Neutrophil (primary cell): ENCODE data around the gene HSF5.
"Not testable (repeated sequence)": the region's sequence is repeated elsewhere in the genome, so short reads cannot be mapped to it uniquely, and the experiment has no call there.

Source experiments
- H3K27ac ChIP-seq: fragments of 200-600 bp; sonication (generic); 2 replicates; pipeline ENCODE4 v1.5.1; 2016; ENCODE audit warnings: mild to moderate bottlenecking, moderate library complexity
- H3K27me3 ChIP-seq: fragments of 200-600 bp; sonication (generic); 2 replicates; pipeline ENCODE4 v1.6.0; 2016; ENCODE audit warnings: mild to moderate bottlenecking
- H3K36me3 ChIP-seq: fragments of 200-600 bp; sonication (generic); 2 replicates; pipeline ENCODE4 v1.5.1; 2017
- H3K4me1 ChIP-seq, 2 experiments: fragments of 200-600 bp in 1 of 2; sonication (generic) in 1 of 2; 1 replicate in 1 of 2; 2 replicates in 1 of 2; pipeline versions ENCODE4 v1.5.1 to v1.6.1; 2013 to 2016; ENCODE audit warnings: low read depth in 1 of 2, low read length in 1 of 2, mild to moderate bottlenecking in 1 of 2, moderate library complexity in 1 of 2; ENCODE audit not compliant: control insufficient read depth in 1 of 2, insufficient read depth in 1 of 2
- H3K4me3 ChIP-seq, 2 experiments: fragments of 200-600 bp in 1 of 2; sonication (generic) in 1 of 2; 1 replicate in 1 of 2; 2 replicates in 1 of 2; pipeline ENCODE4 v1.5.1; 2013 to 2016; ENCODE audit warnings: low read depth in 1 of 2, low read length in 1 of 2, mild to moderate bottlenecking in 1 of 2, moderate library complexity in 1 of 2
- H3K9me3 ChIP-seq: fragments of 200-600 bp; sonication (generic); 2 replicates; pipeline ENCODE4 v1.5.1; 2016
- CTCF ChIP-seq: fragments of 200-600 bp; sonication (generic); IDR thresholded peaks from 2 replicates; pipeline ENCODE4 v1.5.1; 2016; ENCODE audit warnings: antibody characterized with exemption

The HSF5 gene

GRCh38 chr17:58508341-58509067 lies 20.3 kb upstream of the HSF5 start:
- H3K27me3 ChIP-seq = no peaks in the 10 kb centered on the region
- no peak overlapping the region for H3K4me3 ChIP-seq
- peak overlapping the region; percentile 81 for H3K27ac ChIP-seq
- H3K9me3 ChIP-seq = no peaks in the 10 kb centered on the region
- peaks cover 49 to 55% of the 10 kb centered on the region in 2 experiments for H3K4me1 ChIP-seq
- H3K36me3 ChIP-seq = peaks cover 64% of the 10 kb centered on the region
- TF ChIP-seq CTCF = no peak

- Histone ChIP-seq H3K9me3 (no peaks in the 10 kb centered on the region), H3K27ac (peak overlapping the region; percentile 81), H3K36me3 (peaks cover 67% of the 10 kb centered on the region), H3K4me1 (peaks cover 56 to 59% of the 10 kb centered on the region in 2 experiments), H3K27me3 (no peaks in the 10 kb centered on the region), H3K4me3 (peak overlapping the region; percentile 14 to 37)
- no peak for TF ChIP-seq CTCF
Observed at GRCh38 chr17:58507123-58507634, 19.0 kb upstream of the HSF5 start.

- H3K36me3 ChIP-seq = peaks cover 65% of the 10 kb centered on the region
- no peak for TF ChIP-seq CTCF
Observed at GRCh38 chr17:58506354-58507080, 18.3 kb upstream of the HSF5 start.

GRCh38 chr17:58504826-58505351 lies 16.7 kb upstream of the HSF5 start:
- TF ChIP-seq CTCF = no peak
- Histone ChIP-seq H3K36me3 (peaks cover 65% of the 10 kb centered on the region), H3K4me3 (peak overlapping the region; percentile 12 to 39), H3K4me1 (peaks cover 56 to 59% of the 10 kb centered on the region in 2 experiments), H3K9me3 (no peaks in the 10 kb centered on the region), H3K27ac (peak overlapping the region; percentile 81), H3K27me3 (no peaks in the 10 kb centered on the region)

More at GRCh38 chr17:58506354-58507080, 18.3 kb upstream of the HSF5 start:
- Histone ChIP-seq H3K4me1 (peaks cover 56 to 59% of the 10 kb centered on the region in 2 experiments), H3K9me3 (no peaks in the 10 kb centered on the region), H3K27ac (peak overlapping the region; percentile 81), H3K27me3 (no peaks in the 10 kb centered on the region), H3K4me3 (peak overlapping the region; percentile 14 to 37)

GRCh38 chr17:58503866-58504265 lies 15.7 kb upstream of the HSF5 start:
- Histone ChIP-seq H3K36me3 (peaks cover 55% of the 10 kb centered on the region), H3K27me3 (no peaks in the 10 kb centered on the region), H3K27ac (peak overlapping the region; percentile 81), H3K4me3 (peak overlapping the region; percentile 12 to 39), H3K4me1 (peaks cover 57 to 60% of the 10 kb centered on the region in 2 experiments), H3K9me3 (no peaks in the 10 kb centered on the region)
- TF ChIP-seq CTCF = no peak

GRCh38 chr17:58503134-58503533 lies 14.9 kb upstream of the HSF5 start:
- H3K4me1 ChIP-seq = peaks cover 60 to 61% of the 10 kb centered on the region in 2 experiments
- not testable (repeated sequence) for H3K27me3 ChIP-seq
- peaks cover 53% of the 10 kb centered on the region for H3K36me3 ChIP-seq

More at GRCh38 chr17:58503134-58503533, 14.9 kb upstream of the HSF5 start:
- not testable (repeated sequence) for H3K4me3 ChIP-seq, H3K9me3 ChIP-seq
- H3K27ac ChIP-seq = peak overlapping the region; percentile 81
